ENCODE data around the gene CPNE9.

The CPNE9 gene

DNA sequence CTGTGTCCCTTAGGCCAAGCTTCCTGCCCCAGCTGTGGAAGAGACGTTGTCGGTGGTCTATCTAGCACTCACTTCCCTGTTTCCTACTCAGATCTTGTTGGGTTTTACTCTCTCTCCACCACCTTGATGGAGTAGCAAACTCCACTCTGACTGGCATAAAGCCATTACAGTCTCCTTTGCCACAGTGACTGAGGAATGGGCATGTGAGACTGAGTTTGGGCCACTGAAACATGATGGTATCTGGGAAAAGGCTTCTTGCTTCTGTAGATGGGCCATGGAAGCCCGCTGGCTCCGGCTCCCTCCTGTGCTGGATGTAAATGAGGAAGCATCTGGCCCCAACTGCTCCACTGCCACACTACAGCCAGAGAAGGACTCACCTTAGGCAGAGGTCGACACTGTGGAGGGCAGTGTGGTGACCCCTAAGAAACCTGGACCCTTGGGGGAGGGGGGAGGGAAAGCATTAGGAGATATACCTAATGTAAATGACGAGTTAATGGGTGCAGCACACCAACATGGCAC lies 75.5 kb downstream of the CPNE9 start:
- H3K27ac ChIP-seq (ENCODE audit: low read depth, low read length), result no peak overlapping the region
- no peaks in the 10 kb centered on the region for H3K4me1 ChIP-seq (ENCODE audit: control insufficient read depth, insufficient read depth, low read length)
- no peak overlapping the region for H3K4me3 ChIP-seq (ENCODE audit: low read length)
- H3K9ac ChIP-seq (ENCODE audit: low read length), result no peak overlapping the region
- H3K27me3 ChIP-seq (ENCODE audit: control insufficient read depth, insufficient read depth, low read length), result no peaks in the 10 kb centered on the region
- peaks cover 19% of the 10 kb centered on the region for H3K36me3 ChIP-seq (ENCODE audit: control insufficient read depth, insufficient read depth, low read length)

Data from rectal smooth muscle tissue (tissue), 1 donor.